Measurements from ENCODE around the gene GPANK1. TPM values are rescaled to one million over a fixed set of nuclear protein-coding genes. Genes with fewer than 3 reads are reported as not detected.

GPANK1 gene
- total RNA-seq, 1 experiment from 2014 or later = 32.2 TPM

GRCh38 chr6:31677955-31678354 lies 13.2 kb upstream of the GPANK1 start:
- Mint-ChIP-seq H3K27ac (ENCODE audit: unreplicated experiment) (no peak overlapping the region), H3K4me3 (ENCODE audit: low read depth, unreplicated experiment) (no peak overlapping the region), H3K4me1 (ENCODE audit: low read depth, unreplicated experiment) (peaks cover 20% of the 10 kb centered on the region), H3K36me3 (ENCODE audit: insufficient read depth, unreplicated experiment) (peaks cover 51% of the 10 kb centered on the region), H3K27me3 (ENCODE audit: unreplicated experiment) (no peaks in the 10 kb centered on the region), H3K9me3 (ENCODE audit: low read depth, unreplicated experiment) (no peaks in the 10 kb centered on the region)
- intact Hi-C loops (cut with micrococcal nuclease; ENCODE audit: unreplicated experiment) = no loop called here
- CTCF ChIA-PET = no interaction called here
- DNase-seq = no peak
- no TSS peak for BruUV-seq (replicated peaks)
- TF ChIP-seq CTCF (IDR thresholded peaks at IDR 0.05; ENCODE audit: unreplicated experiment) = no peak

DNA sequence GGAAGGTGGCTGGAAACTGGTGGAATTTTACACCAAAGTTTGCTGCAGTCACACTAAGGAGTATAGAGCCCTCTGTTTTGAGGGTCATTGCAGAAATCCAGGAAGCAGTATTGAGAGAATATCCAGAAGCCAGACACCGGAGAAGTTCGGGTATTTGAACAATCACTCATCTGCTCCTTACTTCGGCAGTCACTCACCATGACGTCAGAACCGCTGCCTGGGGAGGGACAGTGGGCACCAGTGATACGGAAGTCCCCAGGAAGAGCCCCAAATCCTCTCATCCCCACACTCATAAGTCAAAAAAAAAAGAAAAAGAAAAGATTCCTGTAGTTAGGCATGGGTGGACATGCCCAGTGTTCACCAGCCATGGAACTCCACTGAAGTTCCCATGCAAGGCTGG lies 12.1 kb upstream of the GPANK1 start:
- Mint-ChIP-seq H3K9me3 (ENCODE audit: low read depth, unreplicated experiment) (no peaks in the 10 kb centered on the region), H3K27ac (ENCODE audit: unreplicated experiment) (no peak overlapping the region), H3K36me3 (ENCODE audit: insufficient read depth, unreplicated experiment) (peaks cover 59% of the 10 kb centered on the region), H3K4me3 (ENCODE audit: low read depth, unreplicated experiment) (no peak overlapping the region), H3K27me3 (ENCODE audit: unreplicated experiment) (no peaks in the 10 kb centered on the region), H3K4me1 (ENCODE audit: low read depth, unreplicated experiment) (peaks cover 19% of the 10 kb centered on the region)
- CTCF ChIA-PET = interaction anchor here (0.7 kb wide), 1 partner anchor 33 kb away, joined by 4 read pairs; no protein-coding TSS in a partner anchor
- no peak for DNase-seq
- BruUV-seq (replicated peaks) = no TSS peak
- no peak for TF ChIP-seq CTCF (IDR thresholded peaks at IDR 0.05; ENCODE audit: unreplicated experiment)
- intact Hi-C loops (cut with micrococcal nuclease; ENCODE audit: unreplicated experiment) = no loop called here

- TF ChIP-seq CTCF (IDR thresholded peaks at IDR 0.05; ENCODE audit: unreplicated experiment) = no peak
- Mint-ChIP-seq H3K9me3 (ENCODE audit: low read depth, unreplicated experiment) (no peaks in the 10 kb centered on the region), H3K4me1 (ENCODE audit: low read depth, unreplicated experiment) (peaks cover 16% of the 10 kb centered on the region), H3K4me3 (ENCODE audit: low read depth, unreplicated experiment) (no peak overlapping the region), H3K27ac (ENCODE audit: unreplicated experiment) (no peak overlapping the region), H3K27me3 (ENCODE audit: unreplicated experiment) (no peaks in the 10 kb centered on the region), H3K36me3 (ENCODE audit: insufficient read depth, unreplicated experiment) (peaks cover 61% of the 10 kb centered on the region)
- BruUV-seq (replicated peaks) = no TSS peak
- CTCF ChIA-PET = interaction anchor here (0.6 kb wide), 1 partner anchor 222 kb away, joined by 3 read pairs; no protein-coding TSS in a partner anchor
- intact Hi-C loops (cut with micrococcal nuclease; ENCODE audit: unreplicated experiment) = no loop called here
- DNase-seq = no peak
Measured at GRCh38 chr6:31676322-31676903, 11.6 kb upstream of the GPANK1 start.

GRCh38 chr6:31669676-31670075 lies 4.9 kb upstream of the GPANK1 start, which contains the start of gene LY6G5B:
LY6G5B (plus strand) TSS chr6:31669976; CDS start chr6:31670951, 975 bp downstream.
- intact Hi-C loops (cut with micrococcal nuclease; ENCODE audit: unreplicated experiment) = no loop called here
- no peak within 1 kb of the TSS for H3K27ac Mint-ChIP-seq (ENCODE audit: unreplicated experiment)
- CTCF ChIA-PET = interaction anchor here (0.5 to 0.7 kb wide), 3 partner anchors 153 to 198 kb away, joined by 4 to 5 read pairs (median 4); no protein-coding TSS in a partner anchor
- no peaks in the 10 kb centered on the region for H3K9me3 Mint-ChIP-seq (ENCODE audit: low read depth, unreplicated experiment)
- no peak for TF ChIP-seq CTCF (IDR thresholded peaks at IDR 0.05; ENCODE audit: unreplicated experiment)
- H3K4me1 Mint-ChIP-seq (ENCODE audit: low read depth, unreplicated experiment) = peaks cover 22% of the 10 kb centered on the region
- H3K36me3 Mint-ChIP-seq (ENCODE audit: insufficient read depth, unreplicated experiment) = peaks cover 92% of the 10 kb centered on the region
- no peak within 1 kb of the TSS for H3K4me3 Mint-ChIP-seq (ENCODE audit: low read depth, unreplicated experiment)
- no peaks in the 10 kb centered on the region for H3K27me3 Mint-ChIP-seq (ENCODE audit: unreplicated experiment)
- BruUV-seq (replicated peaks) = no TSS peak
- DNase-seq = no peak
